Liver (tissue), 9 donors: Measurements from ENCODE around the gene ALDH1A2. TPM values are rescaled to one million over a fixed set of nuclear protein-coding genes. Genes with fewer than 3 reads are reported as not detected.

ENCODE experiments used
- DNase-seq: peaks from one replicate; pipeline ENCODE4 v3.0.0-alpha.2; 2017; ENCODE audit warnings: low spot score
- H3K27ac ChIP-seq, 2 donors: one replicate each; pipeline ENCODE4 v1.7.0; 2013; ENCODE audit warnings: inconsistent platforms in 2 of 2, low read length in 2 of 2, control low read depth in 1 of 2, low read depth in 1 of 2, mild to moderate bottlenecking in 1 of 2
- H3K27me3 ChIP-seq, 4 donors: one replicate each; pipeline versions ENCODE4 v1.6.1 to v1.7.0; 2013; ENCODE audit warnings: low read length in 3 of 4, inconsistent platforms in 1 of 4, mild to moderate bottlenecking in 1 of 4, moderate library complexity in 1 of 4; ENCODE audit not compliant: control insufficient read depth in 4 of 4, insufficient read depth in 4 of 4
- H3K36me3 ChIP-seq, 4 donors: one replicate each; pipeline versions ENCODE4 v1.6.1 to v1.7.0; 2013; ENCODE audit warnings: low read length in 3 of 4, mild to moderate bottlenecking in 3 of 4, low read depth in 1 of 4, moderate library complexity in 1 of 4; ENCODE audit not compliant: control insufficient read depth in 4 of 4, insufficient read depth in 3 of 4
- H3K4me1 ChIP-seq, 4 donors: one replicate each; pipeline versions ENCODE4 v1.6.1 to v1.7.0; 2013; ENCODE audit warnings: low read length in 3 of 4, mild to moderate bottlenecking in 3 of 4, moderate library complexity in 1 of 4; ENCODE audit not compliant: control insufficient read depth in 4 of 4, insufficient read depth in 4 of 4
- H3K4me3 ChIP-seq, 3 donors: one replicate each; pipeline versions ENCODE4 v1.6.1 to v1.7.0; 2013; ENCODE audit warnings: low read length in 3 of 3, control low read depth in 1 of 3, low read depth in 1 of 3, mild to moderate bottlenecking in 1 of 3
- H3K9ac ChIP-seq, 2 donors: one replicate each; pipeline ENCODE4 v1.7.0; 2013; ENCODE audit warnings: low read length in 2 of 2, mild to moderate bottlenecking in 2 of 2, moderate library complexity in 2 of 2, control low read depth in 1 of 2, low read depth in 1 of 2
- H3K9me3 ChIP-seq, 4 donors: one replicate each; pipeline versions ENCODE4 v1.6.1 to v1.7.0; 2013; ENCODE audit warnings: low read length in 3 of 4; ENCODE audit not compliant: control insufficient read depth in 4 of 4
- ATF3 ChIP-seq: IDR thresholded peaks from 2 replicates; pipeline ENCODE4 v1.6.1; 2016; ENCODE audit warnings: antibody characterized with exemption
- CTCF ChIP-seq: fragments of 150-350 bp; IDR thresholded peaks from 2 replicates; pipeline ENCODE4 v1.5.1; 2017; ENCODE audit warnings: improper control_type of control experiment, low read depth, low read length; ENCODE audit not compliant: missing input control
- EGR1 ChIP-seq, 2 donors: IDR thresholded peaks; 2 replicates each; pipeline ENCODE4 v1.6.1; 2016 to 2018; ENCODE audit warnings: antibody characterized with exemption in 2 of 2, low read depth in 2 of 2
- FOXA1 ChIP-seq: IDR thresholded peaks from 2 replicates; pipeline ENCODE4 v1.6.1; 2016; ENCODE audit warnings: antibody characterized with exemption
- FOXA2 ChIP-seq: IDR thresholded peaks from 2 replicates; pipeline ENCODE4 v1.6.1; 2016; ENCODE audit warnings: antibody characterized with exemption
- GABPA ChIP-seq, 2 donors: IDR thresholded peaks in 1 of 2; conservative IDR thresholded peaks in 1 of 2; 2 replicates each; pipeline ENCODE4 v1.6.1; 2016; ENCODE audit warnings: antibody characterized with exemption in 2 of 2, mild to moderate bottlenecking in 1 of 2, moderate library complexity in 1 of 2
- HNF4A ChIP-seq, 2 donors: conservative IDR thresholded peaks; 2 replicates each; pipeline ENCODE4 v1.6.1; 2016; ENCODE audit warnings: antibody characterized with exemption in 2 of 2, mild to moderate bottlenecking in 2 of 2
- HNF4G ChIP-seq: IDR thresholded peaks from 2 replicates; pipeline ENCODE4 v1.6.1; 2016; ENCODE audit warnings: antibody characterized with exemption
- JUND ChIP-seq, 2 donors: IDR thresholded peaks; 2 replicates each; pipeline ENCODE4 v1.6.1; 2016; ENCODE audit warnings: antibody characterized with exemption in 2 of 2
- NR2F2 ChIP-seq: IDR thresholded peaks from 2 replicates; pipeline ENCODE4 v1.6.1; 2016; ENCODE audit warnings: antibody characterized with exemption
- RAD21 ChIP-seq, 2 donors: IDR thresholded peaks; 2 replicates each; pipeline ENCODE4 v1.6.1; 2016; ENCODE audit warnings: antibody characterized with exemption in 2 of 2, mild to moderate bottlenecking in 2 of 2
- RXRA ChIP-seq, 2 donors: IDR thresholded peaks; 2 replicates each; pipeline ENCODE4 v1.6.1; 2017 to 2018; ENCODE audit warnings: antibody characterized with exemption in 2 of 2, mild to moderate bottlenecking in 1 of 2
- SP1 ChIP-seq: IDR thresholded peaks from 2 replicates; pipeline ENCODE4 v1.6.1; 2018; ENCODE audit warnings: antibody characterized with exemption, mild to moderate bottlenecking
- TAF1 ChIP-seq: conservative IDR thresholded peaks from 2 replicates; pipeline ENCODE4 v1.6.1; 2016; ENCODE audit warnings: antibody characterized with exemption, mild to moderate bottlenecking
- YY1 ChIP-seq: IDR thresholded peaks from 2 replicates; pipeline ENCODE4 v1.6.1; 2016; ENCODE audit warnings: antibody characterized with exemption, mild to moderate bottlenecking
- WGBS: extraction: QIAGEN DNeasy Blood & Tissue Kit; methylation state at CpG from one replicate; pipeline ENCODE4 v1.1.7; 2013; 5-methylcytosine and 5-hydroxymethylcytosine counted together
- polyA plus RNA-seq, 2 donors: library from polyadenylated mRNA; stranded (reverse) in 1 of 2; unstranded in 1 of 2; fragments of 200-250 nt in 1 of 2; fragments of >200 nt in 1 of 2; fragmentation: Nextera tagmentation in 1 of 2; extraction: Ambion mirVana in 1 of 2; gene quantifications; one replicate each; pipeline versions ENCODE4 v1.2.1 to v1.2.3, GENCODE V29; 2013 to 2015
- total RNA-seq, 2 donors: library from RNA; depleted of rRNA; stranded (reverse); fragments of >200 nt; gene quantifications; one replicate each; pipeline ENCODE4 v1.2.3, GENCODE V29; 2014
- TF ChIP-seq, protein P1 (sequence below): IDR thresholded peaks from 2 replicates; pipeline ENCODE4 v1.6.1; 2016; ENCODE audit warnings: antibody characterized with exemption
- TF ChIP-seq, protein P2 (sequence below): IDR thresholded peaks from 2 replicates; pipeline ENCODE4 v1.6.1; 2016; ENCODE audit warnings: antibody characterized with exemption, mild to moderate bottlenecking
- TF ChIP-seq, protein P3 (sequence below): IDR thresholded peaks from 2 replicates; pipeline ENCODE4 v1.6.1; 2016; ENCODE audit warnings: antibody characterized with exemption
- donor health status: healthy.
- donor health status: healthy.
- donor health status: healthy.
- donor health status: healthy.
- donor health status: healthy.

Gene ALDH1A2
- total and polyA plus RNA-seq, 4 donors = 1.2 to 22.7 (median 14.0) TPM

DNA sequence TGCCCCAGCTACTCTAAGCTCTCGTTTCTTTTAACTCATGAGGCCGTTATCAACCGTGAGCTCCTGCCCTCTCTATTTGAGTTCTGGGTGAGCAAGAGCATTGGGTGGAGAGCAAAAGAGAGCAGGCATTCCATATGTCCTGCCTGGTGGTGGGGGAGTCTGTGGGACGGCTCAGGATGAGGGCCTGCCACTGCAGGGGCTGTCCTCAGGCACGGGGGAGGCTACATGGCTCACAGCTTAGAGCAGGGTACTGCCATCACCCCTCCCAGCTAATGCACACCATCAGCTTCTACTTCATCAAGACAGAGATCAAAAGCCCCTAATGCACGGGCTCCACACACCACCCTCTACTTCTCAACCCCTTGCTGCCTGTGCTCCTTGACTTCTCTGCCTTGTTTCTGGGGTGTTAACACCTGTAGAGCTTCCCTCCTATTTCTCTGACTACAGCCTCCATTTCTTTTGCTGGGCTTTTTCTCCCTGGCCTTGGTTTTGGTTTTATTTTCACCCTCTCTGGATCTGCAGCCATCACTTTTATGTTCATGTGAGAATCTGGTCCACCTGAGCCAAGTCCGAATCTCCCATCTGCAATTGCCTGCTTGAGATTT, 114.1 kb downstream of the ALDH1A2 start:
- H3K27ac ChIP-seq = no peak overlapping the region
- H3K4me1 ChIP-seq = no peaks in the 10 kb centered on the region
- no peaks in the 10 kb centered on the region for H3K9me3 ChIP-seq
- H3K4me3 ChIP-seq = no peak overlapping the region
- no peak for DNase-seq
- H3K9ac ChIP-seq = no peak overlapping the region
- 86% methylated on average over 7 of the region's 7 CpGs for whole genome bisulfite sequencing
- H3K27me3 ChIP-seq = no peaks in the 10 kb centered on the region
- no peaks in the 10 kb centered on the region for H3K36me3 ChIP-seq
- no peak for TF ChIP-seq RXRA (IDR thresholded peaks at IDR 0.05)
- TF ChIP-seq RAD21 (IDR thresholded peaks at IDR 0.05) = no peak
- TF ChIP-seq GABPA (IDR thresholded peaks at IDR 0.05 in 1 of 2, conservative IDR thresholded peaks at IDR 0.05 in 1 of 2) = no peak
- TF ChIP-seq, protein P1, sequence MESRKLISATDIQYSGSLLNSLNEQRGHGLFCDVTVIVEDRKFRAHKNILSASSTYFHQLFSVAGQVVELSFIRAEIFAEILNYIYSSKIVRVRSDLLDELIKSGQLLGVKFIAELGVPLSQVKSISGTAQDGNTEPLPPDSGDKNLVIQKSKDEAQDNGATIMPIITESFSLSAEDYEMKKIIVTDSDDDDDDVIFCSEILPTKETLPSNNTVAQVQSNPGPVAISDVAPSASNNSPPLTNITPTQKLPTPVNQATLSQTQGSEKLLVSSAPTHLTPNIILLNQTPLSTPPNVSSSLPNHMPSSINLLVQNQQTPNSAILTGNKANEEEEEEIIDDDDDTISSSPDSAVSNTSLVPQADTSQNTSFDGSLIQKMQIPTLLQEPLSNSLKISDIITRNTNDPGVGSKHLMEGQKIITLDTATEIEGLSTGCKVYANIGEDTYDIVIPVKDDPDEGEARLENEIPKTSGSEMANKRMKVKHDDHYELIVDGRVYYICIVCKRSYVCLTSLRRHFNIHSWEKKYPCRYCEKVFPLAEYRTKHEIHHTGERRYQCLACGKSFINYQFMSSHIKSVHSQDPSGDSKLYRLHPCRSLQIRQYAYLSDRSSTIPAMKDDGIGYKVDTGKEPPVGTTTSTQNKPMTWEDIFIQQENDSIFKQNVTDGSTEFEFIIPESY = no peak
- no peak for TF ChIP-seq JUND (IDR thresholded peaks at IDR 0.05)
- TF ChIP-seq HNF4A (conservative IDR thresholded peaks at IDR 0.05) = no peak
- no peak for TF ChIP-seq TAF1
- TF ChIP-seq SP1 = no peak
- TF ChIP-seq NR2F2 = no peak
- TF ChIP-seq HNF4G = no peak
- TF ChIP-seq ATF3 = no peak
- no peak for TF ChIP-seq EGR1 (IDR thresholded peaks at IDR 0.05; ENCODE audit: low read depth in 2 of 2)
- TF ChIP-seq, protein P2, sequence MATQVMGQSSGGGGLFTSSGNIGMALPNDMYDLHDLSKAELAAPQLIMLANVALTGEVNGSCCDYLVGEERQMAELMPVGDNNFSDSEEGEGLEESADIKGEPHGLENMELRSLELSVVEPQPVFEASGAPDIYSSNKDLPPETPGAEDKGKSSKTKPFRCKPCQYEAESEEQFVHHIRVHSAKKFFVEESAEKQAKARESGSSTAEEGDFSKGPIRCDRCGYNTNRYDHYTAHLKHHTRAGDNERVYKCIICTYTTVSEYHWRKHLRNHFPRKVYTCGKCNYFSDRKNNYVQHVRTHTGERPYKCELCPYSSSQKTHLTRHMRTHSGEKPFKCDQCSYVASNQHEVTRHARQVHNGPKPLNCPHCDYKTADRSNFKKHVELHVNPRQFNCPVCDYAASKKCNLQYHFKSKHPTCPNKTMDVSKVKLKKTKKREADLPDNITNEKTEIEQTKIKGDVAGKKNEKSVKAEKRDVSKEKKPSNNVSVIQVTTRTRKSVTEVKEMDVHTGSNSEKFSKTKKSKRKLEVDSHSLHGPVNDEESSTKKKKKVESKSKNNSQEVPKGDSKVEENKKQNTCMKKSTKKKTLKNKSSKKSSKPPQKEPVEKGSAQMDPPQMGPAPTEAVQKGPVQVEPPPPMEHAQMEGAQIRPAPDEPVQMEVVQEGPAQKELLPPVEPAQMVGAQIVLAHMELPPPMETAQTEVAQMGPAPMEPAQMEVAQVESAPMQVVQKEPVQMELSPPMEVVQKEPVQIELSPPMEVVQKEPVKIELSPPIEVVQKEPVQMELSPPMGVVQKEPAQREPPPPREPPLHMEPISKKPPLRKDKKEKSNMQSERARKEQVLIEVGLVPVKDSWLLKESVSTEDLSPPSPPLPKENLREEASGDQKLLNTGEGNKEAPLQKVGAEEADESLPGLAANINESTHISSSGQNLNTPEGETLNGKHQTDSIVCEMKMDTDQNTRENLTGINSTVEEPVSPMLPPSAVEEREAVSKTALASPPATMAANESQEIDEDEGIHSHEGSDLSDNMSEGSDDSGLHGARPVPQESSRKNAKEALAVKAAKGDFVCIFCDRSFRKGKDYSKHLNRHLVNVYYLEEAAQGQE = no peak
- no peak for TF ChIP-seq FOXA1
- no peak for TF ChIP-seq FOXA2
- TF ChIP-seq, protein P3, sequence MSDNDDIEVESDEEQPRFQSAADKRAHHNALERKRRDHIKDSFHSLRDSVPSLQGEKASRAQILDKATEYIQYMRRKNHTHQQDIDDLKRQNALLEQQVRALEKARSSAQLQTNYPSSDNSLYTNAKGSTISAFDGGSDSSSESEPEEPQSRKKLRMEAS = no peak
- no peak for TF ChIP-seq CTCF
- no peak for TF ChIP-seq YY1
